Measurements from ENCODE around the gene SPATA16.
"Not testable (repeated sequence)": the region's sequence is repeated elsewhere in the genome, so short reads cannot be mapped to it uniquely, and the experiment has no call there.

The SPATA16 gene

GRCh38 chr3:173140986-173141385 lies at the start of gene SPATA16:
Gene SPATA16 (minus strand): TSS chr3:173141235. CDS start chr3:173117731, 23,504 bp downstream.
- H3K4me1 ChIP-seq (ENCODE audit: control insufficient read depth in 2 of 2, insufficient read depth in 2 of 2, low read length in 2 of 2): no peaks in the 10 kb centered on the region
- no peaks in the 10 kb centered on the region for H3K36me3 ChIP-seq (ENCODE audit: control insufficient read depth in 2 of 2, insufficient read depth in 2 of 2, low read length in 2 of 2)
- H3K27me3 ChIP-seq (ENCODE audit: control insufficient read depth in 2 of 2, insufficient read depth in 2 of 2, low read length in 2 of 2): no peaks in the 10 kb centered on the region
- no peak within 1 kb of the TSS for H3K27ac ChIP-seq (ENCODE audit: low read depth in 2 of 2, low read length in 2 of 2)
- H3K9me3 ChIP-seq (ENCODE audit: control insufficient read depth in 2 of 2, low read length in 2 of 2): no peaks in the 10 kb centered on the region
- H3K4me3 ChIP-seq (ENCODE audit: low read length in 2 of 2): no peak within 1 kb of the TSS
- H3K9ac ChIP-seq (ENCODE audit: low read depth in 1 of 2, low read length in 2 of 2): no peak within 1 kb of the TSS

GRCh38 chr3:173183022-173183421 lies 42.0 kb upstream of the SPATA16 start:
- not testable (repeated sequence) for H3K36me3 ChIP-seq (ENCODE audit: control insufficient read depth in 2 of 2, insufficient read depth in 2 of 2, low read length in 2 of 2); H3K9me3 ChIP-seq (ENCODE audit: control insufficient read depth in 2 of 2, low read length in 2 of 2); H3K4me3 ChIP-seq (ENCODE audit: low read length in 2 of 2); H3K27ac ChIP-seq (ENCODE audit: low read depth in 2 of 2, low read length in 2 of 2); H3K27me3 ChIP-seq (ENCODE audit: control insufficient read depth in 2 of 2, insufficient read depth in 2 of 2, low read length in 2 of 2); H3K9ac ChIP-seq (ENCODE audit: low read depth in 1 of 2, low read length in 2 of 2); H3K4me1 ChIP-seq (ENCODE audit: control insufficient read depth in 2 of 2, insufficient read depth in 2 of 2, low read length in 2 of 2)

DNA sequence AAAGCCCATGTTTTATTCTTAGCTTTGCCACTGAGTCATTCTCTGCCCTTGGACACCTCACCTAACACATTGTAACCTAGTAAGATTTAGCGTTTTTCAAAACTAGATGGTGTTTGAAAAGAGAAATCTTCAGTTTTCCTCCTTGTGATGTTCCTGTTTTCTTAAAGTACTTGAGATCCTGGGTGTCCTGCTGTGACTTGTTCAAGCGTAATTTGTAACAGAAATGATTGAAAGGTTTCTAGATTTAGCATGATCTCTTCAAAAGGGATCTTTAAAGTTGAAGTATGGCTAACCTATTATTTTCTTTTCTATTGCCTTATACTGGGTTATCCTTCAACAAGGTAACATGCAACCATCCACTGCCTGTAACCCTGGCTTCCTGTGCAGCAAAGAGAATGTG lies 32.6 kb upstream of the SPATA16 start:
- no peaks in the 10 kb centered on the region for H3K27me3 ChIP-seq (ENCODE audit: control insufficient read depth in 2 of 2, insufficient read depth in 2 of 2, low read length in 2 of 2)

DNA sequence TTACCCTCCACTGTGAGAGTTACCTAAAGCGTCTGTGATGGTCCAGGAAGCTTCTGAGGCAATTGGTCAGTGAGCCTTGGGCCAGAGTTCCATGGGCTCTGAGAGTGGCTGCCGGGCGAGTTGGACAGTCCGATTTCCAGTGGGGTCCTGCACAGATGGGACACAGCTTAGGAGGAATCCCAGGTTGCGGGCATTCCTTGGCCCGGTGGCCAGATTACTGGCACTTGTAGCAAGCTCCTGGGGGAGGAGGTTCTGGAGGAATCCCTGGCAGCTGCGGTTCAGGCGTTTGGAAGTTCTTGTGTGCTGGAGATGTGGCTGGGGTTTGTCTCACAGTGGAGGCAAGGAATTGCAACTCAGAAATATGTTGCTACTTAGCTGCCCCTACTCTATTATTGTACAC lies 18.1 kb upstream of the SPATA16 start:
- H3K9ac ChIP-seq (ENCODE audit: low read depth in 1 of 2, low read length in 2 of 2); H3K36me3 ChIP-seq (ENCODE audit: control insufficient read depth in 2 of 2, insufficient read depth in 2 of 2, low read length in 2 of 2); H3K9me3 ChIP-seq (ENCODE audit: control insufficient read depth in 2 of 2, low read length in 2 of 2); H3K27me3 ChIP-seq (ENCODE audit: control insufficient read depth in 2 of 2, insufficient read depth in 2 of 2, low read length in 2 of 2); H3K27ac ChIP-seq (ENCODE audit: low read depth in 2 of 2, low read length in 2 of 2); H3K4me3 ChIP-seq (ENCODE audit: low read length in 2 of 2); H3K4me1 ChIP-seq (ENCODE audit: control insufficient read depth in 2 of 2, insufficient read depth in 2 of 2, low read length in 2 of 2): not testable (repeated sequence)

More for the DNA sequence above, 32.6 kb upstream of the SPATA16 start:
- Histone ChIP-seq H3K4me1 (ENCODE audit: control insufficient read depth in 2 of 2, insufficient read depth in 2 of 2, low read length in 2 of 2) (no peaks in the 10 kb centered on the region), H3K27ac (ENCODE audit: low read depth in 2 of 2, low read length in 2 of 2) (no peak overlapping the region), H3K9me3 (ENCODE audit: control insufficient read depth in 2 of 2, low read length in 2 of 2) (no peaks in the 10 kb centered on the region), H3K36me3 (ENCODE audit: control insufficient read depth in 2 of 2, insufficient read depth in 2 of 2, low read length in 2 of 2) (no peaks in the 10 kb centered on the region), H3K9ac (ENCODE audit: low read depth in 1 of 2, low read length in 2 of 2) (no peak overlapping the region), H3K4me3 (ENCODE audit: low read length in 2 of 2) (no peak overlapping the region)

GRCh38 chr3:173156533-173156932 lies 15.5 kb upstream of the SPATA16 start:
- not testable (repeated sequence) for H3K36me3 ChIP-seq (ENCODE audit: control insufficient read depth in 2 of 2, insufficient read depth in 2 of 2, low read length in 2 of 2); H3K27me3 ChIP-seq (ENCODE audit: control insufficient read depth in 2 of 2, insufficient read depth in 2 of 2, low read length in 2 of 2); H3K27ac ChIP-seq (ENCODE audit: low read depth in 2 of 2, low read length in 2 of 2); H3K4me3 ChIP-seq (ENCODE audit: low read length in 2 of 2); H3K9me3 ChIP-seq (ENCODE audit: control insufficient read depth in 2 of 2, low read length in 2 of 2); H3K9ac ChIP-seq (ENCODE audit: low read depth in 1 of 2, low read length in 2 of 2); H3K4me1 ChIP-seq (ENCODE audit: control insufficient read depth in 2 of 2, insufficient read depth in 2 of 2, low read length in 2 of 2)

DNA sequence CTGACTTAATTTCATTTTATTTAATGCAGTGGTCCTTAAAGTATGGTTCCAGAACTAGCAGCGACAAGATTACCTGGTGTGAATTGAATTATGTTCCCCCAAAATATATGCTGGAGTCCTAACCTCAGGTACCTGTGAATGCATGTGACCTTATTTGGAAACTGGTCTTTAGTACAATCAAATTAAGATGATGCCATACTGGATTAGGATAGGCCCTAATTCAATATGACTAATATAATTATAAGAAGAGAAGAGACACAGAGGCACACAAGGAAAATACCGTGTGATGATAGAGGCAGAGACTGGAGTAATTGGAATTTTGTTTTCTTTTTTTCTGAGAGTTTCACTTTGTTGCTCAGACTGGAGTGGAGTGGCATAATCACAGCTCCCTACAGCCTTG lies 12.6 kb upstream of the SPATA16 start:
- Histone ChIP-seq H3K27ac (ENCODE audit: low read depth in 2 of 2, low read length in 2 of 2) (no peak overlapping the region), H3K9ac (ENCODE audit: low read depth in 1 of 2, low read length in 2 of 2) (no peak overlapping the region), H3K4me3 (ENCODE audit: low read length in 2 of 2) (no peak overlapping the region), H3K36me3 (ENCODE audit: control insufficient read depth in 2 of 2, insufficient read depth in 2 of 2, low read length in 2 of 2) (no peaks in the 10 kb centered on the region), H3K4me1 (ENCODE audit: control insufficient read depth in 2 of 2, insufficient read depth in 2 of 2, low read length in 2 of 2) (no peaks in the 10 kb centered on the region), H3K27me3 (ENCODE audit: control insufficient read depth in 2 of 2, insufficient read depth in 2 of 2, low read length in 2 of 2) (no peaks in the 10 kb centered on the region), H3K9me3 (ENCODE audit: control insufficient read depth in 2 of 2, low read length in 2 of 2) (no peaks in the 10 kb centered on the region)

DNA sequence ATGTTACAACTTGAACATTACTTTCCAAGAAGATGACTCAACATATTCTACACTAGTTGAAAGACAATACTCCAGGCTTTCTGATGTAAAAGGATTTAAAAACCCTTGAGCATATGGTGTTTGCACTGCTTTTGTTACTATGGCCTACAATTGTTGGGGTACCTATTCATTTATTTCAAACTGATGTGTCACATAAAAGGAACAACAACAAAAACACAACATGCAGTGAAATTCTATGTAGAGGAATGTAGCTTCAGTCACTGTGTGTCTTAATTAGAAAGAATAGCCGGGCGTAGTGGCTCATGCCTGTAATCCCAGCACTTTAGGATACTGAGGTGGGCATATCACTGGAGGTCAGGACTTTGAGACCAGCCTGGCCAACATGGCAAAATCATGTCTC lies 1.6 kb downstream of the SPATA16 start:
- Histone ChIP-seq H3K27ac (ENCODE audit: low read depth in 2 of 2, low read length in 2 of 2) (no peak overlapping the region), H3K36me3 (ENCODE audit: control insufficient read depth in 2 of 2, insufficient read depth in 2 of 2, low read length in 2 of 2) (no peaks in the 10 kb centered on the region), H3K4me1 (ENCODE audit: control insufficient read depth in 2 of 2, insufficient read depth in 2 of 2, low read length in 2 of 2) (no peaks in the 10 kb centered on the region), H3K4me3 (ENCODE audit: low read length in 2 of 2) (no peak overlapping the region), H3K9ac (ENCODE audit: low read depth in 1 of 2, low read length in 2 of 2) (no peak overlapping the region), H3K9me3 (ENCODE audit: control insufficient read depth in 2 of 2, low read length in 2 of 2) (no peaks in the 10 kb centered on the region), H3K27me3 (ENCODE audit: control insufficient read depth in 2 of 2, insufficient read depth in 2 of 2, low read length in 2 of 2) (no peaks in the 10 kb centered on the region)

DNA sequence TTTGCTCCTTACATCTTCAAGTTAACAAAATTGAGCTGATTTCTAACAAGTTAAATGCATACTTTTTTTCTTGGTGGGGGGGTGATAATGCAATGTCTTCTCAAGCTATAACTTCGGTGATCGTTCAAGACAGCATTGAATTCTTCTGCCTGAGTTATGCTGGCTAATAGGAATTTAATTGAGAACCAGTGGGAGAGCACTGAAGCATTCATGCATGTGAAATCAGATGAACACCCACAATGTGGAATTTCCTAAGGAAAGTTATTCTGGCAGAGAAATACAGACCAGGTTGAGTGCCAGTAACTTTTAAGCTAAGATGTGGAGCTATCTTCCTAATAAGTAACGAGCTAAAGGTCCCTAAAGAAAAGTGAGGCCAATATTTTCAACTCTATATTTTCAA lies 3.0 kb downstream of the SPATA16 start:
- no peak overlapping the region for H3K9ac ChIP-seq (ENCODE audit: low read depth in 1 of 2, low read length in 2 of 2)
- H3K4me1 ChIP-seq (ENCODE audit: control insufficient read depth in 2 of 2, insufficient read depth in 2 of 2, low read length in 2 of 2): no peaks in the 10 kb centered on the region
- no peak overlapping the region for H3K4me3 ChIP-seq (ENCODE audit: low read length in 2 of 2)
- H3K36me3 ChIP-seq (ENCODE audit: control insufficient read depth in 2 of 2, insufficient read depth in 2 of 2, low read length in 2 of 2): no peaks in the 10 kb centered on the region
- no peak overlapping the region for H3K27ac ChIP-seq (ENCODE audit: low read depth in 2 of 2, low read length in 2 of 2)
- no peaks in the 10 kb centered on the region for H3K9me3 ChIP-seq (ENCODE audit: control insufficient read depth in 2 of 2, low read length in 2 of 2)
- peaks cover 0 to 2% of the 10 kb centered on the region in 2 donors for H3K27me3 ChIP-seq (ENCODE audit: control insufficient read depth in 2 of 2, insufficient read depth in 2 of 2, low read length in 2 of 2)

GRCh38 chr3:173135059-173135458 lies 6.0 kb downstream of the SPATA16 start:
- Histone ChIP-seq H3K4me1 (ENCODE audit: control insufficient read depth in 2 of 2, insufficient read depth in 2 of 2, low read length in 2 of 2) (no peaks in the 10 kb centered on the region), H3K27me3 (ENCODE audit: control insufficient read depth in 2 of 2, insufficient read depth in 2 of 2, low read length in 2 of 2) (peaks cover 0 to 4% of the 10 kb centered on the region in 2 donors), H3K9me3 (ENCODE audit: control insufficient read depth in 2 of 2, low read length in 2 of 2) (no peaks in the 10 kb centered on the region), H3K36me3 (ENCODE audit: control insufficient read depth in 2 of 2, insufficient read depth in 2 of 2, low read length in 2 of 2) (no peaks in the 10 kb centered on the region), H3K4me3 (ENCODE audit: low read length in 2 of 2) (no peak overlapping the region), H3K9ac (ENCODE audit: low read depth in 1 of 2, low read length in 2 of 2) (no peak overlapping the region), H3K27ac (ENCODE audit: low read depth in 2 of 2, low read length in 2 of 2) (no peak overlapping the region)

DNA sequence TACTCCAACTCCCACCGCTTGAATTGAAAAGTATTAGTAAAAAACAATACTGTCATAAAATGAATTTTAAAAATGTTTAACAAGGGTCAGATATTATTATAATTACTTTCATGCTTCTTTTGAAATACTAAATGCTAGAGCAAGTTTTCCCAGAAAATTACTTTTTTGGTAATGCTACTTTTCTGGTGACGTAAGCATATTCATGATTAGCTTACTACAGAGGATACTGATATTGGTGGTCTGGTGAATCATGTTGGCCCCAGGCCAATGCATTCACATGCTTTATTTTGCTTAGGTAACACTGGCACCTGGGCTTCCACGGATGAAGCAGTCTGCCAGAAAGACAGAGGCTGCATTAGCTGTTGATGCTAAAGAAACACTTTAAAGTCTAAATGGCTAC lies 12.4 kb downstream of the SPATA16 start:
- peaks cover 0 to 4% of the 10 kb centered on the region in 2 donors for H3K27me3 ChIP-seq (ENCODE audit: control insufficient read depth in 2 of 2, insufficient read depth in 2 of 2, low read length in 2 of 2)
- no peaks in the 10 kb centered on the region for H3K36me3 ChIP-seq (ENCODE audit: control insufficient read depth in 2 of 2, insufficient read depth in 2 of 2, low read length in 2 of 2)
- H3K9me3 ChIP-seq (ENCODE audit: control insufficient read depth in 2 of 2, low read length in 2 of 2): no peaks in the 10 kb centered on the region
- H3K4me3 ChIP-seq (ENCODE audit: low read length in 2 of 2): no peak overlapping the region
- H3K4me1 ChIP-seq (ENCODE audit: control insufficient read depth in 2 of 2, insufficient read depth in 2 of 2, low read length in 2 of 2): no peaks in the 10 kb centered on the region
- H3K27ac ChIP-seq (ENCODE audit: low read depth in 2 of 2, low read length in 2 of 2): no peak overlapping the region
- H3K9ac ChIP-seq (ENCODE audit: low read depth in 1 of 2, low read length in 2 of 2): no peak overlapping the region

DNA sequence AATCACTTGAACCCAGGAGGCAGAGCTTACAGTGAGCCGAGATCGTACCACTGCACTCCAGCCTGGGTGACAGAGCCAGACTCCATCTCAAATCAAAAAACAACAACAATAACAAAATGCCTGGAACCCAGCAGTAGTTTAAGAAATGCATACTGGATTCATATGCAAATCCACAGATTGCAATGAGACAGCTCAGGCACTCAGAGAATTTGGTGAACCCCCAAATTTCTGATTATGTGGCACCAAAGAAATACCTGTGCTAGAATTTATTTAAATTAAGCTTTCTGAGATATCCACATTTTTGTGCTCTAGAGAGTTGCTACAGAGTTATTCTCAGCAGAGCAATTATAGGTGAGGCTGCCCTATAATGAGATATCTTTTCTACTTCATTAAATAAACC lies 29.7 kb downstream of the SPATA16 start:
- Histone ChIP-seq H3K36me3 (ENCODE audit: control insufficient read depth in 2 of 2, insufficient read depth in 2 of 2, low read length in 2 of 2) (no peaks in the 10 kb centered on the region), H3K9ac (ENCODE audit: low read depth in 1 of 2, low read length in 2 of 2) (no peak overlapping the region), H3K4me1 (ENCODE audit: control insufficient read depth in 2 of 2, insufficient read depth in 2 of 2, low read length in 2 of 2) (no peaks in the 10 kb centered on the region), H3K4me3 (ENCODE audit: low read length in 2 of 2) (no peak overlapping the region), H3K27ac (ENCODE audit: low read depth in 2 of 2, low read length in 2 of 2) (no peak overlapping the region), H3K27me3 (ENCODE audit: control insufficient read depth in 2 of 2, insufficient read depth in 2 of 2, low read length in 2 of 2) (no peaks in the 10 kb centered on the region), H3K9me3 (ENCODE audit: control insufficient read depth in 2 of 2, low read length in 2 of 2) (no peaks in the 10 kb centered on the region)

All from mucosa of rectum (tissue), 2 donors.